IPS-18a (cell line): ENCODE measurements around the gene SC5D.

Experiments used
- H3K27ac ChIP-seq: one replicate; pipeline ENCODE4 v1.5.1; 2013; ENCODE audit warnings: low read length
- H3K27me3 ChIP-seq: one replicate; pipeline ENCODE4 v1.6.1; 2013; ENCODE audit warnings: mild to moderate bottlenecking, low read length; ENCODE audit not compliant: control insufficient read depth, insufficient read depth
- H3K36me3 ChIP-seq: one replicate; pipeline ENCODE4 v1.6.1; 2013; ENCODE audit warnings: low read depth, low read length; ENCODE audit not compliant: control insufficient read depth
- H3K4me1 ChIP-seq: one replicate; pipeline ENCODE4 v1.6.1; 2013; ENCODE audit warnings: low read depth, low read length; ENCODE audit not compliant: control insufficient read depth
- H3K4me3 ChIP-seq: one replicate; pipeline ENCODE4 v1.5.1; 2013; ENCODE audit warnings: low read length
- H3K9ac ChIP-seq: one replicate; pipeline ENCODE4 v1.6.1; 2013; ENCODE audit warnings: mild to moderate bottlenecking, low read length, moderate library complexity
- H3K9me3 ChIP-seq: one replicate; pipeline ENCODE4 v1.6.1; 2013; ENCODE audit warnings: low read depth, low read length; ENCODE audit not compliant: control insufficient read depth

SC5D gene

GRCh38 chr11:121295246-121296029, 2.9 kb downstream of the SC5D start:
- Histone ChIP-seq H3K4me3 (peak overlapping the region; percentile 35), H3K36me3 (peaks cover 2% of the 10 kb centered on the region), H3K27ac (no peak overlapping the region), H3K4me1 (peaks cover 62% of the 10 kb centered on the region), H3K9me3 (no peaks in the 10 kb centered on the region), H3K27me3 (no peaks in the 10 kb centered on the region), H3K9ac (peak overlapping the region; percentile 25)

DNA sequence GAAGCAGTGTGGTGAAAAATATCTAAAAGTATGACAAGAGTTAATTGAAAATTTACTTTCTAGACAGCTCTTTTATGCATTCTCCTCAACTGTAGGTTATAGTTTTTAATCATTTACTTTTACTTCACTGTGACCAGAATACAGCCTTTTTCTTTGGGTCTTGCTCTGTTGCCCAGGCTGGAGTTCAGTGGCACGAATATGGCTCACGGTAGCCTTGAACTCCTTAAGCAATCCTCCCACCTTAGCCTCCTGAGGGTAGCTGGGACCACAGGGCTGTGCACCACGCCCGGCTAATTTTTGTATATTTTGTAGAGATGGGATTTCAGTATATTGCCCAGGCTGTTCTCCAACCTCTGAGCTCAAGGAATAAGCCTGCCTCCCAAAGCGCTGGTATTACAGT, 5.3 kb downstream of the SC5D start:
- H3K27ac ChIP-seq: no peak overlapping the region
- no peaks in the 10 kb centered on the region for H3K9me3 ChIP-seq
- H3K4me3 ChIP-seq: no peak overlapping the region
- peaks cover 63% of the 10 kb centered on the region for H3K4me1 ChIP-seq
- H3K27me3 ChIP-seq: no peaks in the 10 kb centered on the region
- H3K9ac ChIP-seq: no peak overlapping the region
- H3K36me3 ChIP-seq: peaks cover 3% of the 10 kb centered on the region

DNA sequence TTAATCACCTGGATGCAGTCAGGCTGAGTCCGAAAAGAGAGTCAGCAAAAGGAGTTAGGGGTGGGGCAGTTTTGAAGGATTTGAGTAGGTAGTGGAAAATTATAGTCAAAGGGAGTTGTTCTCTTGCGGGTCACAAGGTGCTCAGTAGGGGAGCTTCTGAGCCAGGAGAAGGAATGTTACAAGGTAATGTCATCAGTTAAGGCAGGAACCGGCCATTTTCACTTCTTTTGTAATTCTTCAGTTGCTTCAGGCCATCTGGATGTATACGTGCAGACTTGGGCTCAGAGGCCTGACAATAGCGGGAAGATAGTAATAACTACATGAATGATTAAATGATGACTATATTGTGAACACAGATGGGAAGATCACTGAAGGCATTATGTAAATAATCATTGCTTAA, 6.2 kb downstream of the SC5D start:
- no peak overlapping the region for H3K27ac ChIP-seq
- H3K36me3 ChIP-seq: peaks cover 5% of the 10 kb centered on the region
- H3K4me3 ChIP-seq: no peak overlapping the region
- no peaks in the 10 kb centered on the region for H3K9me3 ChIP-seq
- H3K9ac ChIP-seq: no peak overlapping the region
- H3K27me3 ChIP-seq: no peaks in the 10 kb centered on the region
- H3K4me1 ChIP-seq: peaks cover 61% of the 10 kb centered on the region

GRCh38 chr11:121299417-121299816, 6.8 kb downstream of the SC5D start:
- no peaks in the 10 kb centered on the region for H3K9me3 ChIP-seq
- no peak overlapping the region for H3K27ac ChIP-seq
- no peak overlapping the region for H3K4me3 ChIP-seq
- H3K9ac ChIP-seq: no peak overlapping the region
- H3K27me3 ChIP-seq: no peaks in the 10 kb centered on the region
- peaks cover 8% of the 10 kb centered on the region for H3K36me3 ChIP-seq
- peaks cover 57% of the 10 kb centered on the region for H3K4me1 ChIP-seq

DNA sequence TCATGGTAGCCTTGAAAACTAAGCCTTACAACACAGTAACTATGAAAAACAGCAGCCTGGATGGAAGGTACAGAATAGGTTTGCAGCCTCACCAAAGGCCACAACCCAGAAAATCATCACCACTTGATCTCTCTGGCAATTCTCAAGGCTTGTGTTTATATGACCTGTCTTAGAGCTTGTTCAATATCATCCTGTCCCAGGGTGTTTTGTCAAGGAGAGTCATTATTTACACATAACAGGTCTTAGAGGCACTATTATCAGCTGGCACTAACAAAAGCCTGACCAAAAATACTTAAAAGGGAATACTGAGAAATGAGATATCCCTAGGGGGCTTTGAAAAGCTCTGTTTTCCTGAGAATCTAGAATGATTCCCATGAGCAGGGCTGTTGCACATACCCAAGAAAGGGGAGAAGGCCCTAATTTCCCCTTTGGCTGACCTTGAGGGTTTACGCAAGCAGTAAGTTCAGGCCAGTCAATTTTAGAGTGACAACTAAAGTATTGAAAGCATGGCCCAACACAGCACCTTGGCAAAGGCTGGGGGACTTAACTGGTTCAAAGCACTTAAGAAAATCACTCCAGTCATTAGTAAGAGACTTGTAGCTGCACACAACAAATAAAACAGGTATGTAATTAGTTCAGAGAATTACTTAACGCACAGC, 7.9 kb downstream of the SC5D start:
- H3K4me3 ChIP-seq: no peak overlapping the region
- peak overlapping the region; percentile 24 for H3K27ac ChIP-seq
- H3K36me3 ChIP-seq: peaks cover 19% of the 10 kb centered on the region
- H3K4me1 ChIP-seq: peaks cover 47% of the 10 kb centered on the region
- no peaks in the 10 kb centered on the region for H3K27me3 ChIP-seq
- H3K9ac ChIP-seq: no peak overlapping the region
- H3K9me3 ChIP-seq: no peaks in the 10 kb centered on the region

DNA sequence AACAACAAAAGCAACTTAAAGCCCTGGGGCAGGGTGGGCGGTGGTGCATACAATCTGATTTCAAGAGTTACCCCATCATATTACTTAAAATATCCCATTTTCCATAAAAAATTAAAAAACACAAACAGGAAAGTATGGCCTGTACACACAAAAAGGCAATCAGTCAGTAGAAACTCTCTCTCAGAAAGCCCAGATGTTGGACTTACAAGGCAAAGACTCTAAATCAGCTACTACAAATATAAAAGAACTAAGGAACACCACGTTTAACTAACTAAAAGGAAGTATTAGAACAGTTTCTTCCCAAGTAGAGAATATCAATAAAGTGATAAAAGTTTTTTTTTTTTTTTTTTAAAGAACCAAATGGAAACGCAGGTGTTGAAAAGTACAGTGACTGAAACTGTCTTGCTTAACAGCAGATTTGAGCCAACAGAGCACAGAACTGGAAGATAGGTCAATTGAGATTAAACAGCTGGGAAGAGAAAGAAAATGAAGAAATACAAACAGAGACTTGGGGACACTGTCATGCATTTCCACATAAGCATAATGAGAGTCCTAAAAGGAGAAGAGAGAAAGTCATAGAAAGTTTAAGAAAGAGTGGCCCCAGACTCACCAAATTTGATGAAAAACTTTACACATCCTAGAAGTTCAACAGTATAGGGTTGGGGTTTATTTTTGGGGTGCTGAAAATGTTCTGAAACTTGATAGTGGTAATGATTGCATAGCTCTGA, 8.6 kb downstream of the SC5D start:
- Histone ChIP-seq H3K4me1 (peaks cover 40% of the 10 kb centered on the region), H3K27me3 (no peaks in the 10 kb centered on the region), H3K9me3 (no peaks in the 10 kb centered on the region), H3K36me3 (peaks cover 23% of the 10 kb centered on the region), H3K27ac (no peak overlapping the region), H3K4me3 (no peak overlapping the region), H3K9ac (no peak overlapping the region)

DNA sequence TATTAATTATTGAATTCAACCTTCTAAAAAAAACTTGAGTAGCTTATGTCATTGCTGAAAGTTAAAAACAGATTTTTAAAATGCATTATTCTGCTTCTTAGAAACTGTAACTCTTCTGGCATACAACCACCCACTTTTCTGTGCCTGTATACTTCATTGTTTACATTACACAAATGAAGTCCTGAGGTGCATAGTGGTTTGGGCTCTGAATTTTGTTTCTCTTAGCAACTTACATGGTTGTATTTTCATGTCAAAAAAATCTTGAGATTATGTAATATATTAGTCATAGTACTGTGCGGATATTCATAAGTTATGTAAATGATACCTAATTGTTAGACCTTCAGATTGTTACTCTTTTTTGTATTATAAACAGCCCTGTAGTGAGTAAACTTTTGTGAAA, 12.2 kb downstream of the SC5D start:
- Histone ChIP-seq H3K4me1 (peaks cover 11% of the 10 kb centered on the region), H3K4me3 (no peak overlapping the region), H3K27ac (no peak overlapping the region), H3K36me3 (peaks cover 45% of the 10 kb centered on the region), H3K27me3 (no peaks in the 10 kb centered on the region), H3K9ac (no peak overlapping the region), H3K9me3 (no peaks in the 10 kb centered on the region)

- Histone ChIP-seq H3K36me3 (peaks cover 43% of the 10 kb centered on the region), H3K4me3 (no peak overlapping the region), H3K27me3 (no peaks in the 10 kb centered on the region), H3K27ac (no peak overlapping the region), H3K9ac (no peak overlapping the region), H3K4me1 (peaks cover 5% of the 10 kb centered on the region), H3K9me3 (no peaks in the 10 kb centered on the region)
These were observed 16.2 kb downstream of the SC5D start for GRCh38 chr11:121308816-121309215.

DNA sequence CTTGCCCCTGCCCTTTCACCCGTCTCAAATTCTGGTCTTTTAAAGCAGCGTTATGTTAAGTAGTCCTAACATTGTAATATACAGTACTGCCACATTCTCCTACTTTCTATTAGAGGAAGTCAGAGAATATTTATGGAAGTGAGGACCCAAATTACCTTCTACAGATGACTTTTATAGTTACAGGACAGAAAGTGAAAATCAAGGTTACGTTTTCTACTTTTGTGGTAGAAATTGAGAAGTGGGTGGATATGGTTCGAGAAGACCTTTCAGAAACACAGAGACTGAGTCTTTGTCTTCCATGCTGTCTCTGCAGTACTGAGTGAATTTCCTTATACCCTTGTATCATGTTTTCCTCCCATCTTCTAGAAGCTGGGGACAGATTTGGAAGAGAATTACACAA, 17.1 kb downstream of the SC5D start:
- peaks cover 36% of the 10 kb centered on the region for H3K36me3 ChIP-seq
- peaks cover 5% of the 10 kb centered on the region for H3K4me1 ChIP-seq
- no peak overlapping the region for H3K4me3 ChIP-seq
- no peak overlapping the region for H3K9ac ChIP-seq
- no peak overlapping the region for H3K27ac ChIP-seq
- no peaks in the 10 kb centered on the region for H3K27me3 ChIP-seq
- H3K9me3 ChIP-seq: no peaks in the 10 kb centered on the region

GRCh38 chr11:121310908-121311307, 18.3 kb downstream of the SC5D start:
- H3K27me3 ChIP-seq: no peaks in the 10 kb centered on the region
- no peaks in the 10 kb centered on the region for H3K9me3 ChIP-seq
- H3K4me3 ChIP-seq: no peak overlapping the region
- no peak overlapping the region for H3K9ac ChIP-seq
- H3K27ac ChIP-seq: no peak overlapping the region
- peaks cover 5% of the 10 kb centered on the region for H3K4me1 ChIP-seq
- H3K36me3 ChIP-seq: peaks cover 24% of the 10 kb centered on the region

GRCh38 chr11:121311373-121311772, 18.8 kb downstream of the SC5D start:
- Histone ChIP-seq H3K9me3 (no peaks in the 10 kb centered on the region), H3K9ac (no peak overlapping the region), H3K27me3 (no peaks in the 10 kb centered on the region), H3K4me1 (peaks cover 5% of the 10 kb centered on the region), H3K36me3 (peaks cover 20% of the 10 kb centered on the region), H3K27ac (no peak overlapping the region), H3K4me3 (no peak overlapping the region)
